ENCODE measurements around the gene TRIM3.

Gene TRIM3

DNA sequence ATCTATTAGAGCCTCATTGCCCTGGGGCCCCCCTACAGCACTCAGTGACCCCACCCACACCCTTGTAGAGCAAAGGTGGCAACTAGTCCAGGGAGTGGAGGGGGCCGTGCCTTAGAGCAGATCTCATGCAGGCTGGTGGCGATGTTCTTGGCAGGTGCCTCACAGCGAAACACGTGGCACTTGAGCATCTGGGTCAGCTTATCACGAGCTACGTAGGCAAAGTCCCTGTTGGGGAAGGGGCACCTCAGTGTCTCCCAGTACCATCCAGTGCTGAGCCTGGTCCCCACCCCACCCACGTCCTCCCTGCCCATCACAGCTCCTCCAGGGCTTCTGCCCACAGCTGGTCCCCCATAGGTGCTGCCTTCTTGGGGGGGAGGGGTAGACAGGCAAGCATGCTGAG, 72.3 kb downstream of the TRIM3 start:
- DNase-seq (ENCODE audit: low spot score) = no peak

DNA sequence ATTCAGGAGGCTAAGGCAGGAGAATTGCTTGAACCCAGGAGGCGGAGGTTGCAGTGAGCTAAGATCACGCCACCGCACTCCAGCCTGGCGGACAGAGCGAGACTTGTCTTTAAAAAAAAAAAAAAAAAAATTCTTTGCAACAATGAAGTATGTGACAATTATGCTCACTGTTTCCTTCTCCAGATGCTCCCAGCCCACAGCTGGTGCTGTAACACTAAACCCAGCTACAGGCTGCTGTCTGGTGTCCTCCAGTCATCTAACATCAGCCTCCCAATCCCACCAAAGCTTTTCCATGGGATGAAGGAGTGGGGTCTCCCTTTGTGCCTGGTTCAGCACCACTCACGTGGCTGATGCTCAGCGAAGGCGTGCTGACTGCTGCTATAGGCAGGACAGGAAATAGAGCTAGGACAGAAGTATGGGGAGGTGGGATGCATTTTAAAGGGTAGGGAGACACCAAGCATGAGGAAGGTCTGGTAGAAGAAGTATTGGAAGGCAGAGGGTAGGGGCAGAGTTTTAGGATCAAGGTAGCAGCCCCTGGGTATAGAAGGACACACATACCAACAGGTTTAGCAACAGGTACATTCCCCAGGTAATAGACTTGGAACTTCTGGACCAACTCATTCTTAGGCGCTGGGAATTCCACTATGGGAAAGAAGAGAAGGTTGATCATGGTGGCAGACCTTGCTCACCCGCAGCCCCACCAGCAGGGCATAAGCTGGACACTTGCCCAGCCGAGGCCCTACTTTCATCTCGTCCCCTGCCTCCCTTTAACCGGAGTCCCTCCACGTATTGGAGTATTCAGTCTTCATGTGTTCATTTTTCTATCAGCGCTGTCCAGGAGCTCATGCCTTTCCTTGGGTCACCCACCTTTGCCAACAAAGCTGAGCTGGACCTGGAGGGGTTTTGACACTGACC, 73.1 kb downstream of the TRIM3 start:
- DNase-seq (ENCODE audit: low spot score) = no peak

Measured in iPS-NIHi11 (cell line).